Measurements from ENCODE around the gene TICAM1. TPM values are rescaled to one million over a fixed set of nuclear protein-coding genes. Genes with fewer than 3 reads are reported as not detected.
A peak's percentile ranks its signal among the peaks of the same experiment; 100 is the strongest.

The TICAM1 gene
- total RNA-seq, 6 experiments from 2014 or later = 16.4 to 21.6 (median 18.4) TPM

- no peak for DNase-seq
- H3K36me3 Mint-ChIP-seq (ENCODE audit: low read depth) = peaks cover 9% of the 10 kb centered on the region
- H3K4me1 Mint-ChIP-seq (ENCODE audit: low read depth) = peaks cover 23% of the 10 kb centered on the region
- no peak overlapping the region for H3K4me3 Mint-ChIP-seq
- H3K9me3 Mint-ChIP-seq = peaks cover 7% of the 10 kb centered on the region; the same call in 1 of the 2 replicates
- H3K27ac Mint-ChIP-seq = no peak overlapping the region
- no peaks in the 10 kb centered on the region for H3K27me3 Mint-ChIP-seq (ENCODE audit: insufficient read depth)
- TF ChIP-seq, protein P1, sequence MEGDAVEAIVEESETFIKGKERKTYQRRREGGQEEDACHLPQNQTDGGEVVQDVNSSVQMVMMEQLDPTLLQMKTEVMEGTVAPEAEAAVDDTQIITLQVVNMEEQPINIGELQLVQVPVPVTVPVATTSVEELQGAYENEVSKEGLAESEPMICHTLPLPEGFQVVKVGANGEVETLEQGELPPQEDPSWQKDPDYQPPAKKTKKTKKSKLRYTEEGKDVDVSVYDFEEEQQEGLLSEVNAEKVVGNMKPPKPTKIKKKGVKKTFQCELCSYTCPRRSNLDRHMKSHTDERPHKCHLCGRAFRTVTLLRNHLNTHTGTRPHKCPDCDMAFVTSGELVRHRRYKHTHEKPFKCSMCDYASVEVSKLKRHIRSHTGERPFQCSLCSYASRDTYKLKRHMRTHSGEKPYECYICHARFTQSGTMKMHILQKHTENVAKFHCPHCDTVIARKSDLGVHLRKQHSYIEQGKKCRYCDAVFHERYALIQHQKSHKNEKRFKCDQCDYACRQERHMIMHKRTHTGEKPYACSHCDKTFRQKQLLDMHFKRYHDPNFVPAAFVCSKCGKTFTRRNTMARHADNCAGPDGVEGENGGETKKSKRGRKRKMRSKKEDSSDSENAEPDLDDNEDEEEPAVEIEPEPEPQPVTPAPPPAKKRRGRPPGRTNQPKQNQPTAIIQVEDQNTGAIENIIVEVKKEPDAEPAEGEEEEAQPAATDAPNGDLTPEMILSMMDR (IDR thresholded peaks at IDR 0.05) = no peak
Measured at GRCh38 chr19:4873930-4874329, 42.4 kb upstream of the TICAM1 start.

- TF ChIP-seq, protein P1 (IDR thresholded peaks at IDR 0.05) = no peak
Measured at GRCh38 chr19:4871711-4872110, 40.2 kb upstream of the TICAM1 start.

GRCh38 chr19:4870025-4870700, 38.7 kb upstream of the TICAM1 start:
- DNase-seq = peak; percentile 91
- Mint-ChIP-seq H3K27me3 (ENCODE audit: insufficient read depth) (no peaks in the 10 kb centered on the region), H3K36me3 (ENCODE audit: low read depth) (peaks cover 16% of the 10 kb centered on the region), H3K4me1 (ENCODE audit: low read depth) (peaks cover 39% of the 10 kb centered on the region), H3K4me3 (peak overlapping the region; percentile 24; the same call in 1 of the 2 replicates), H3K9me3 (peaks cover 7% of the 10 kb centered on the region; the same call in 1 of the 2 replicates), H3K27ac (peak overlapping the region; percentile 91)
- TF ChIP-seq, protein P1 (IDR thresholded peaks at IDR 0.05) = no peak

More at GRCh38 chr19:4871711-4872110, 40.2 kb upstream of the TICAM1 start:
- no peaks in the 10 kb centered on the region for H3K27me3 Mint-ChIP-seq (ENCODE audit: insufficient read depth)
- no peak overlapping the region for H3K4me3 Mint-ChIP-seq
- H3K27ac Mint-ChIP-seq = no peak overlapping the region
- H3K4me1 Mint-ChIP-seq (ENCODE audit: low read depth) = peaks cover 31% of the 10 kb centered on the region
- no peak for DNase-seq
- H3K36me3 Mint-ChIP-seq (ENCODE audit: low read depth) = peaks cover 9% of the 10 kb centered on the region
- peaks cover 7% of the 10 kb centered on the region; the same call in 1 of the 2 replicates for H3K9me3 Mint-ChIP-seq

GRCh38 chr19:4868286-4868834, 36.8 kb upstream of the TICAM1 start:
- peaks cover 7% of the 10 kb centered on the region; the same call in 1 of the 2 replicates for H3K9me3 Mint-ChIP-seq
- H3K36me3 Mint-ChIP-seq (ENCODE audit: low read depth) = peaks cover 20% of the 10 kb centered on the region
- no peak for DNase-seq
- TF ChIP-seq, protein P1 (IDR thresholded peaks at IDR 0.05) = no peak
- peaks cover 44% of the 10 kb centered on the region for H3K4me1 Mint-ChIP-seq (ENCODE audit: low read depth)
- H3K27me3 Mint-ChIP-seq (ENCODE audit: insufficient read depth) = no peaks in the 10 kb centered on the region
- peak overlapping the region; percentile 95 for H3K4me3 Mint-ChIP-seq
- H3K27ac Mint-ChIP-seq = peak overlapping the region; percentile 91

DNA sequence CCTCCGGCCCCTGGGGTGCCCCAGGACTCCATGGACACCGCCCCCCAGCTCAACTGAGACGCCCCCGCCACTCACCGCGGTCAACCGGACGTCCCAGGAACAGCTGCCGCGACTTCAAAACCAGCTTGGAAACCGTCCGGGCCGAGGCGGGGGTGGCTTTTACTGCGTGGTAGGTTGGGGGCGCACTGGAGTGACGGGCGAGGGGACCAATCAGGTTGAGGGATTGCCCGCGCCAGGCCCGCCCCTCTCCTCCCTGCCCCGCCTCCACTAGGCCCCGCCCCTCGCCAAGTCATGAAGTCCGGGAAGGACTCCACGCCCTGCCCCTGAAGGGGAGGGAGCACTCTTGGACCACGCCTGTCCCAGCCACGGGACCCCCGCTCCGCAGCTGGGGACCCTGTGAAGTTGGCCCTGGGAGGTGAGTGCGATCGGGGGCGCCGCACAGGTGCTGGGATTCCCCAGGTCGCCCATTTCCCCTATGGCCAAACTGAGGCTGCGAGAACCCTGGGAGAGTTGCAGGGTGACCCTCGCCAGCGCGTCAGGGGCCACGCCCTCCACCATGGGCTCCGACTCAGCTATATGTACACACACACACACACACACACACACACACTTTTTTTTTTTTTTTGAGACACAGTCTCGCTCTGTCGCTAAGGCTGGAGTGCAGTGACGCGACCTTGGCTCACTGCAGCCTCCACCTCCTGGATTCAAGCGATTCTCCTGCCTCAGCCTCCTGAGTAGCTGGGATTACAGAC, 36.2 kb upstream of the TICAM1 start, which contains the start of gene PLIN3:
PLIN3 (minus strand) TSS at position 134 of the 752 bp plus-strand sequence. CDS start 6,273 bp downstream, outside the sequence.
- Mint-ChIP-seq H3K36me3 (ENCODE audit: low read depth) (peaks cover 20% of the 10 kb centered on the region), H3K27me3 (ENCODE audit: insufficient read depth) (no peaks in the 10 kb centered on the region), H3K4me1 (ENCODE audit: low read depth) (peaks cover 41% of the 10 kb centered on the region), H3K4me3 (peak within 1 kb of the TSS; percentile 95), H3K27ac (peak within 1 kb of the TSS; percentile 91), H3K9me3 (peaks cover 7% of the 10 kb centered on the region; the same call in 1 of the 2 replicates)
- TF ChIP-seq, protein P1 (IDR thresholded peaks at IDR 0.05) = peak; percentile 19
- peak; percentile 93 for DNase-seq
